ENCODE data around the gene CYP3A5. TPM values are rescaled to one million over a fixed set of nuclear protein-coding genes. Genes with fewer than 3 reads are reported as not detected.

The CYP3A5 gene
- total and polyA plus RNA-seq, 2 of the 8 experiments (the other 6 are each of a cell fraction or from before 2014, with no cell fraction given): 0.06 TPM; not detected in 1

DNA sequence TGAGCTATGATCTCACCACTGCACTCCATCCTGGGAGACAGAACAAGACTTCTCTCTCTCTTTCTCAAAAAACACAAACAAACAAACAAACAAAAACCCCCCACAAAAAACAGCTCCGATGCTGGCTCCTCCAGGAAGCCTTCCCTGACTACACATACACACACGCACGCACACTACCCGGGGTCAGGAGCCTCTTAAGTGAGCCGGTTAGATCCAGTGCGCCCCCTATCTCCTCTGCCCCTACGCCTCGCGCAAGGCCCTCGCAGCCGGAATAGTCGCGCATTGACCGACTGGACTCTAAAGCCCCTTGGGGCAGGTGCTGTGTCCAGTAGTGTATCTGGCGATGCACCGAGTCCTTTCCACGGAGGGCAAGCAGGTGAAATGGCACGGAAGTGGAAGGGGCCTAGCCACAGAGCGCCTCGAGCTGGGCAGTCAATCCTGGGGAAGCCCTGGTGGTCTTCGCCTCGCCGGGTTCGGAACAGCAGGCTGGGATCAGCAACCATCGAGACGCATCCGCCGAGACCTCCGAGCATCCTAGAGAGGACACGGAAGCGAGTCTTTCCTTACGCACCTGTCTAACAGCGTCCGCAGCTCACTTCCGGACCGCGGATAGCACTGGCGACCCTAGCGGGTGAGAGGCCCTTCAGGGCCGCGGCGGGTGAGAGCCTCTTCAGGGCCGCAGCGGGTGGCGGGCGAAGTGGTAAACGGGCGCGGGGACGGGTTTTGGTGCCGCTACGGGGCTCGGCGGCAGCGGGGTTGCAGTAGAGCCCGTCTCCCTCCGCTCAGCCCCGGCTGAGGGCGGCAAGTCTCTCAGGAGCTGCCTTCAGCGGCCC, 63.2 kb downstream of the CYP3A5 start, which contains the start of gene ZSCAN25 (continued):
- TF ChIP-seq CEBPB (IDR thresholded peaks at IDR 0.05; ENCODE audit: low read depth, low read length): no peak
- TF ChIP-seq POLR2A (IDR thresholded peaks at IDR 0.05; ENCODE audit: control extremely low read depth in 1 of 2, low read depth in 2 of 2, low read length in 2 of 2): peak; percentile 75 to 96
- TF ChIP-seq CBX8 (IDR thresholded peaks at IDR 0.05; ENCODE audit: borderline replicate concordance, low read depth, low read length): no peak
- TF ChIP-seq TBP (IDR thresholded peaks at IDR 0.05; ENCODE audit: low read depth, low read length): peak; percentile 92
- no peak for TF ChIP-seq POU5F1 (IDR thresholded peaks at IDR 0.05; ENCODE audit: low read depth, low read length)
- TF ChIP-seq RAD21 (IDR thresholded peaks at IDR 0.05 in 1 of 2, conservative IDR thresholded peaks at IDR 0.05 in 1 of 2; ENCODE audit: low read depth in 2 of 2, low read length in 2 of 2): peak; percentile 37 to 65
- peak in 1 of 2 experiments; percentile 15; a peak in 1 of 3 replicates for TF ChIP-seq EP300 (IDR thresholded peaks at IDR 0.05; ENCODE audit: borderline replicate concordance in 1 of 2, low read depth in 2 of 2, low read length in 2 of 2)
- TF ChIP-seq SIN3A (conservative IDR thresholded peaks at IDR 0.05 in 1 of 2, IDR thresholded peaks at IDR 0.05 in 1 of 2; ENCODE audit: low read depth in 1 of 2, low read length in 2 of 2): peak in 1 of 2 experiments; percentile 93; a peak in 2 of 4 replicates
- no peak for TF ChIP-seq ZNF274 (IDR thresholded peaks at IDR 0.05; ENCODE audit: borderline replicate concordance, extremely low read depth, low read length)
- TF ChIP-seq BACH1 (IDR thresholded peaks at IDR 0.05; ENCODE audit: low read length): no peak
- TF ChIP-seq CTBP2 (IDR thresholded peaks at IDR 0.05; ENCODE audit: borderline replicate concordance, insufficient read depth, insufficient read length, low read length): no peak
- TF ChIP-seq NRF1 (IDR thresholded peaks at IDR 0.05; ENCODE audit: low read depth, low read length): no peak
- no peak; the same call in 1 of the 2 replicates for TF ChIP-seq GTF2F1 (IDR thresholded peaks at IDR 0.05; ENCODE audit: borderline replicate concordance, low read depth, low read length)

Measured in H1 (cell line).